Caco-2 (cell line): ENCODE results near the gene TMEM35A. TPM values are rescaled to one million over a fixed set of nuclear protein-coding genes. Genes with fewer than 3 reads are reported as not detected.

Experiments
- BruUV-seq: library from RNA; stranded (reverse); fragments of 400-500 nt; replicated peaks from 2 replicates; lab custom pipeline; 2021; lab: Mats Ljungman, UMichigan
- CTCF ChIA-PET: fragments of 300-600 bp; sonication (Branson Sonifier 250); formaldehyde crosslinking; loops from one replicate; lab custom pipeline; 2022; ENCODE audit warnings: antibody characterized with exemption; lab: Charles Lee
- POLR2A ChIA-PET: fragments of 300-600 bp; sonication (Branson Sonifier 250); formaldehyde crosslinking; loops from one replicate; lab custom pipeline; 2022; ENCODE audit warnings: antibody characterized with exemption; lab: Charles Lee
- DNase-seq, 2 experiments: peaks; one replicate each; pipeline versions ENCODE4 v3.0.0 to v3.0.0-alpha.2; 2020 to 2022
- H3K27me3 ChIP-seq: replicated peaks from 2 replicates; pipeline ENCODE4 v1.6.0; 2011; ENCODE audit warnings: low read length; ENCODE audit not compliant: control insufficient read depth, insufficient read depth
- H3K36me3 ChIP-seq: 2 replicates; pipeline ENCODE4 v1.5.1; 2011; ENCODE audit warnings: low read length; ENCODE audit not compliant: control insufficient read depth, insufficient read depth
- H3K4me1 ChIP-seq: fragments of 250-450 bp; sonication (Bioruptor Pico); 2 replicates; pipeline ENCODE4 v1.5.1; 2020; ENCODE audit warnings: mild to moderate bottlenecking
- H3K4me3 ChIP-seq: 2 replicates; pipeline ENCODE4 v1.5.1; 2011; ENCODE audit warnings: low read depth, mild to moderate bottlenecking, control low read depth, low read length
- H3K9me3 ChIP-seq: fragments of 250-450 bp; sonication (Bioruptor Pico); 2 replicates; pipeline ENCODE4 v1.5.1; 2020; ENCODE audit warnings: mild to moderate bottlenecking, moderate library complexity
- H3K27ac Mint-ChIP-seq: one replicate; pipeline ENCODE4 v1.8.0; 2022; ENCODE audit warnings: mixed read lengths; ENCODE audit not compliant: unreplicated experiment
- H3K27me3 Mint-ChIP-seq: one replicate; pipeline ENCODE4 v1.8.0; 2022; ENCODE audit warnings: mixed read lengths; ENCODE audit not compliant: insufficient read depth, unreplicated experiment
- H3K36me3 Mint-ChIP-seq: one replicate; pipeline ENCODE4 v1.8.0; 2022; ENCODE audit warnings: mild to moderate bottlenecking, mixed read lengths; ENCODE audit not compliant: insufficient read depth, unreplicated experiment
- H3K4me1 Mint-ChIP-seq: one replicate; pipeline ENCODE4 v1.8.0; 2022; ENCODE audit warnings: low read depth, mixed read lengths; ENCODE audit not compliant: unreplicated experiment
- H3K4me3 Mint-ChIP-seq: one replicate; pipeline ENCODE4 v1.8.0; 2022; ENCODE audit warnings: mild to moderate bottlenecking, moderate library complexity, mixed read lengths; ENCODE audit not compliant: unreplicated experiment
- H3K9me3 Mint-ChIP-seq: one replicate; pipeline ENCODE4 v1.8.0; 2022; ENCODE audit warnings: mixed read lengths; ENCODE audit not compliant: unreplicated experiment
- intact Hi-C: fragments of 100-400 bp; cut with micrococcal nuclease; formaldehyde crosslinking; loops from one replicate; pipeline ENCODE4 v1.10.0; 2022; ENCODE audit not compliant: unreplicated experiment
- total RNA-seq: library from RNA; stranded (reverse); gene quantifications from 2 replicates; pipeline ENCODE4 v1.2.3, GENCODE V29; 2022
- TF ChIP-seq, protein P1 (sequence below), 2 experiments: fragments of 200-600 bp in 1 of 2; IDR thresholded peaks; 1 replicate in 1 of 2; 2 replicates in 1 of 2; pipeline versions ENCODE4 v1.5.1 to v1.8.0; 2011 to 2022; ENCODE audit warnings: antibody characterized with exemption in 1 of 2, control low read depth in 1 of 2, inconsistent platforms in 1 of 2, low read depth in 1 of 2, low read length in 1 of 2, mild to moderate bottlenecking in 1 of 2, moderate library complexity in 1 of 2; ENCODE audit not compliant: insufficient read depth in 1 of 2, severe bottlenecking in 1 of 2, unreplicated experiment in 1 of 2

The TMEM35A gene
- total RNA-seq, 1 experiment from 2014 or later = not detected

DNA sequence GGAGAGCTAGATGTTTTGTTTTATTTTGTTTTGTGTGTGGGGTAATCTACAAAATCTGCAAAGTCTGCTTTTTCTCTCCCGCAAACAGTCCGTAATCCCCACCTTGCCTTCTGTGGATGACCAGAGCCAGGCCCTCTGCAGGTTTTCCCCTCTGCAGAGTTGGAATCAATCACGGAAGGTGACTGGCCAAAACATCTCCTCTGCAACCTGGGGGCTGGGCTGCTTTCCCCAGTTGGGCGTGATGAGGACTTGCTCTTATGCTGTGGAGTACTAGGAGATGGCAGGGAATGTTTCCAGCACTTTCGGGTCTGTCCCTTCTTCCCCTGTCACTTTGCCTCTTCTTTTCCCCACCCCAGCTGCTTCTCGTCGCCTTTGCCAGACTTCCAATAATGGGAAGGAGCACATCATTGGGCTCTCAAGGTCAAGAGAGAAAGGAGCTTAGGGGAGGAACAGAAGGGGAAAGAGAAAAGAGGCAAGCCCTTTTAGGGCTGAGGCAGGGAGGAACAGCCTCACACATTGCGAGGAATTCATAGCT is 1.1 kb downstream of the TMEM35A start:
- no peaks in the 10 kb centered on the region for H3K27me3 Mint-ChIP-seq
- H3K9me3 Mint-ChIP-seq = no peaks in the 10 kb centered on the region
- Histone ChIP-seq H3K36me3 (no peaks in the 10 kb centered on the region), H3K4me3 (no peak overlapping the region), H3K9me3 (no peaks in the 10 kb centered on the region), H3K4me1 (no peaks in the 10 kb centered on the region), H3K27me3 (no peaks in the 10 kb centered on the region)
- ChIA-PET POLR2A (no interaction called here), CTCF (no interaction called here)
- H3K4me1 Mint-ChIP-seq = no peaks in the 10 kb centered on the region
- no peak overlapping the region for H3K4me3 Mint-ChIP-seq
- no peak overlapping the region for H3K27ac Mint-ChIP-seq
- intact Hi-C loops = no loop called here
- TF ChIP-seq, protein P1, sequence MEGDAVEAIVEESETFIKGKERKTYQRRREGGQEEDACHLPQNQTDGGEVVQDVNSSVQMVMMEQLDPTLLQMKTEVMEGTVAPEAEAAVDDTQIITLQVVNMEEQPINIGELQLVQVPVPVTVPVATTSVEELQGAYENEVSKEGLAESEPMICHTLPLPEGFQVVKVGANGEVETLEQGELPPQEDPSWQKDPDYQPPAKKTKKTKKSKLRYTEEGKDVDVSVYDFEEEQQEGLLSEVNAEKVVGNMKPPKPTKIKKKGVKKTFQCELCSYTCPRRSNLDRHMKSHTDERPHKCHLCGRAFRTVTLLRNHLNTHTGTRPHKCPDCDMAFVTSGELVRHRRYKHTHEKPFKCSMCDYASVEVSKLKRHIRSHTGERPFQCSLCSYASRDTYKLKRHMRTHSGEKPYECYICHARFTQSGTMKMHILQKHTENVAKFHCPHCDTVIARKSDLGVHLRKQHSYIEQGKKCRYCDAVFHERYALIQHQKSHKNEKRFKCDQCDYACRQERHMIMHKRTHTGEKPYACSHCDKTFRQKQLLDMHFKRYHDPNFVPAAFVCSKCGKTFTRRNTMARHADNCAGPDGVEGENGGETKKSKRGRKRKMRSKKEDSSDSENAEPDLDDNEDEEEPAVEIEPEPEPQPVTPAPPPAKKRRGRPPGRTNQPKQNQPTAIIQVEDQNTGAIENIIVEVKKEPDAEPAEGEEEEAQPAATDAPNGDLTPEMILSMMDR (IDR thresholded peaks at IDR 0.05; ENCODE audit: insufficient read depth in 1 of 2, low read depth in 1 of 2, low read length in 1 of 2, severe bottlenecking in 1 of 2, unreplicated experiment in 1 of 2) = no peak
- no peak for DNase-seq
- no peaks in the 10 kb centered on the region for H3K36me3 Mint-ChIP-seq
- no TSS peak for BruUV-seq

DNA sequence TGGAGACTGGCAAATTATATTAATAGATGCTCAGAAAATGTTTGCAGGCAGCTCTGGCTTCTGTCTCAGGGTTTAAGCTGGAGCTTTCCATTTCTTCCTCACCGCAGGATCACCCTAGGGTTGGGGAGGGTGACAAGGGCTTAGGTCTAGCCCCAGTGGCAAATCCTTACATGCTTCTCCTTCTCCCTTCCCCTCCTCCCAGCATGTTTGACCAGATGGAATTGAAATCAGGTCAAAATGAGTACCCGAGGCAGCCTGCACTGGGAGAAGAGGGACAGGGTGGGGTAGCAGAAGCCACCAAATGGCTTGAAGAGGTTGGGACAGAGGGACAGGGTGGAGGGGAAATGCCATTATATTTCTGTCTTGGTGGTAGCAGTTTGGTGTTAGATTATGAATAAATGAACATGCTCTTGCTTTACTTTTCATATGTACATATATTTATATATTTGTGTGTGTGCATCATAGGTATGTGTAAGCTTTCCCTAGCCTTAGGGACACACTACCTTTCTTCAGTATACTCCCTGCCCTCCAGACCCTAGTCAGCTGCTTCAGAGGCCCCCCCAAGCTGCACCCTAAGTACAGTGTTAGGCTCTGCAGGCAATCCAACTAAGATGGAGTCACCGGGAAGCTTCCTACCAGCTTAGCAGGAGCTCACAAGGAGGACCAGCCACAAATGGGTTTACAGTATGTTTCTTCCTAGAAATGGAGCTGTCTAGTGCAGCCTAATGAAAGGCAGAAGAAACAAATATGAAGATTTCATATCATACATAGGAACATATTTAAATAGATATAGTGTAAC is 1.8 kb downstream of the TMEM35A start:
- BruUV-seq = no TSS peak
- Histone ChIP-seq H3K27me3 (no peaks in the 10 kb centered on the region), H3K4me3 (no peak overlapping the region), H3K9me3 (no peaks in the 10 kb centered on the region), H3K36me3 (no peaks in the 10 kb centered on the region), H3K4me1 (no peaks in the 10 kb centered on the region)
- no peaks in the 10 kb centered on the region for H3K4me1 Mint-ChIP-seq
- no peaks in the 10 kb centered on the region for H3K27me3 Mint-ChIP-seq
- no peak overlapping the region for H3K4me3 Mint-ChIP-seq
- no peaks in the 10 kb centered on the region for H3K9me3 Mint-ChIP-seq
- POLR2A ChIA-PET = no interaction called here
- TF ChIP-seq, protein P1 (IDR thresholded peaks at IDR 0.05; ENCODE audit: insufficient read depth in 1 of 2, low read depth in 1 of 2, low read length in 1 of 2, severe bottlenecking in 1 of 2, unreplicated experiment in 1 of 2) = no peak
- intact Hi-C loops = no loop called here
- CTCF ChIA-PET = no interaction called here
- no peak overlapping the region for H3K27ac Mint-ChIP-seq
- DNase-seq = no peak
- H3K36me3 Mint-ChIP-seq = no peaks in the 10 kb centered on the region

DNA sequence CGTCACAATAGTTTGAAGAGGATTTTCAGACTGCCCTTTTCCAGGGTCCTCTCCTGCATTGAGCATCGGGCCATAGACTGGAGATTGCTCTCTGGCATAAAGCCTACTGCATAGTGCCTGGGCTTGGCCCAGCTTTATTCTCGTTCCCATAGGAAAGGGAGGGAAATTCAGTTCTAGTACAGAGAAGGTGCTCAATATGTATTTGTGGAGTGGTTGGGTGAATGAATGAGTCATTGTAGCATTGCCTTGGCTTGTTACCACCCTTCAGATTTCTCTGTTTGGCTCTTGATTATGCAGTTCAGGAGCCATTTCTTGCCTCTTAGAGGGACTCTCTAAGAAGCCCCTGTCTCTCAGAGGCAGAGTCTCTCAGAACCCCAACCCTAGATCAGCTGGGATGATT is 2.6 kb downstream of the TMEM35A start:
- Histone ChIP-seq H3K4me3 (no peak overlapping the region), H3K9me3 (no peaks in the 10 kb centered on the region), H3K27me3 (no peaks in the 10 kb centered on the region), H3K36me3 (no peaks in the 10 kb centered on the region), H3K4me1 (no peaks in the 10 kb centered on the region)
- Mint-ChIP-seq H3K36me3 (no peaks in the 10 kb centered on the region), H3K4me3 (no peak overlapping the region), H3K4me1 (no peaks in the 10 kb centered on the region), H3K9me3 (no peaks in the 10 kb centered on the region), H3K27ac (no peak overlapping the region), H3K27me3 (no peaks in the 10 kb centered on the region)
- intact Hi-C loops = no loop called here
- ChIA-PET POLR2A (no interaction called here), CTCF (no interaction called here)
- no peak for DNase-seq
- TF ChIP-seq, protein P1 (IDR thresholded peaks at IDR 0.05; ENCODE audit: insufficient read depth in 1 of 2, low read depth in 1 of 2, low read length in 1 of 2, severe bottlenecking in 1 of 2, unreplicated experiment in 1 of 2) = no peak
- BruUV-seq = no TSS peak
